ENCODE measurements around the gene SPDYE3. TPM values are rescaled to one million over a fixed set of nuclear protein-coding genes. Genes with fewer than 3 reads are reported as not detected.
"Not testable (repeated sequence)": the region's sequence is repeated elsewhere in the genome, so short reads cannot be mapped to it uniquely, and the experiment has no call there.

Gene SPDYE3
- total and polyA plus RNA-seq, 2 of the 4 experiments (the other 2 are of a cell fraction), result not detected

DNA sequence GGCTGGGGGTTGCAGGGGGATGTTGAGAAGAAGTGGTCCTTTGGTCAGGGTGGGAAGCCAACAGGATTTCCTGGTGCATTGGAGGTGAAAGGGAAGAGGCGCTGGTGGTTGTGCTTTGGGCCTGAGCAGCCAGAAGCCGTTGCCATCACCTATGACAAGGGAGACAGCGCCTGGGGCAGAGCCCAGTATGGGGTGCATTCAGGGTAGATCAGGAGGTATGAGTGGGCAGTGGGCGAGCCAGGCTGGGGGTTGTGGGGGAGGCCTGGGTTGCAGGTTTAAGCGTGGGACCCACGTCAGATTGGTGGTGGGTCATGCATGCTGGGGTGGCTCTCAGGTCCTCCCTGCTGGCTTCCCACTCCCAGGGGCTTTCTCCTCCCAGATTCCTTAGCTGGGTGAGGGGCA, 44.2 kb downstream of the SPDYE3 start:
- Histone ChIP-seq H4K8ac (ENCODE audit: low read depth in 2 of 2, low read length in 2 of 2) (no peak overlapping the region), H3K14ac (replicated peaks; ENCODE audit: low read depth, low read length) (no peak overlapping the region), H2AK5ac (ENCODE audit: low read depth, low read length) (no peak overlapping the region), H3K23ac (ENCODE audit: low read depth, low read length) (no peak overlapping the region), H3K27ac (ENCODE audit: insufficient read depth, low read length) (no peak overlapping the region), H3K9me1 (ENCODE audit: insufficient read depth, low read length) (no peaks in the 10 kb centered on the region), H3K79me1 (ENCODE audit: low read depth in 1 of 2, low read length in 2 of 2) (peaks cover 12 to 23% of the 10 kb centered on the region in 2 experiments; a peak in 3 of 4 replicates), H2AFZ (replicated peaks; ENCODE audit: low read length, poor library complexity) (no peak overlapping the region), H2BK20ac (ENCODE audit: low read depth, low read length) (no peak overlapping the region), H3K9me3 (ENCODE audit: control insufficient read depth, insufficient read depth, low read length) (no peaks in the 10 kb centered on the region), H3K4ac (ENCODE audit: low read depth, low read length) (no peak overlapping the region), H4K5ac (ENCODE audit: low read depth, low read length) (no peak overlapping the region), H3K18ac (ENCODE audit: low read depth, low read length) (no peak overlapping the region), H3K36me3 (ENCODE audit: control insufficient read depth, insufficient read depth, low read length) (peaks cover 74% of the 10 kb centered on the region), H3K4me1 (ENCODE audit: control insufficient read depth, insufficient read depth, low read length) (no peaks in the 10 kb centered on the region), H4K91ac (ENCODE audit: insufficient read depth, low read depth, low read length) (no peak overlapping the region), H3K27me3 (ENCODE audit: control insufficient read depth, insufficient read depth, low read length) (no peaks in the 10 kb centered on the region), H2AK9ac (replicated peaks; ENCODE audit: low read depth, low read length, poor library complexity) (no peak overlapping the region), H3K9ac (ENCODE audit: low read depth, low read length) (no peak overlapping the region), H2BK120ac (ENCODE audit: low read depth, low read length) (no peak overlapping the region), H3K4me2 (ENCODE audit: low read depth, low read length) (no peak overlapping the region), H2BK15ac (ENCODE audit: low read depth, low read length) (no peak overlapping the region), H3K56ac (ENCODE audit: extremely low read depth, insufficient read depth, low read length) (no peak overlapping the region), H3K4me3 (ENCODE audit: insufficient read depth, low read depth, low read length) (no peak overlapping the region), H4K20me1 (ENCODE audit: insufficient read depth, low read length) (no peaks in the 10 kb centered on the region; the same call in 1 of the 2 replicates), H2BK5ac (ENCODE audit: low read depth, low read length, poor library complexity, severe bottlenecking) (no peak overlapping the region)
- POLR2A ChIA-PET (ENCODE audit: unreplicated experiment), result no interaction called here
- TF ChIP-seq, protein P1, sequence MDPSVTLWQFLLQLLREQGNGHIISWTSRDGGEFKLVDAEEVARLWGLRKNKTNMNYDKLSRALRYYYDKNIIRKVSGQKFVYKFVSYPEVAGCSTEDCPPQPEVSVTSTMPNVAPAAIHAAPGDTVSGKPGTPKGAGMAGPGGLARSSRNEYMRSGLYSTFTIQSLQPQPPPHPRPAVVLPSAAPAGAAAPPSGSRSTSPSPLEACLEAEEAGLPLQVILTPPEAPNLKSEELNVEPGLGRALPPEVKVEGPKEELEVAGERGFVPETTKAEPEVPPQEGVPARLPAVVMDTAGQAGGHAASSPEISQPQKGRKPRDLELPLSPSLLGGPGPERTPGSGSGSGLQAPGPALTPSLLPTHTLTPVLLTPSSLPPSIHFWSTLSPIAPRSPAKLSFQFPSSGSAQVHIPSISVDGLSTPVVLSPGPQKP (IDR thresholded peaks at IDR 0.05; ENCODE audit: borderline replicate concordance, low read depth, low read length), result no peak
- TF ChIP-seq RAD21 (IDR thresholded peaks at IDR 0.05; ENCODE audit: low read length) (no peak), CHD1 (IDR thresholded peaks at IDR 0.05; ENCODE audit: low read depth, low read length) (no peak), MAFK (IDR thresholded peaks at IDR 0.05; ENCODE audit: low read depth, low read length) (no peak), BHLHE40 (IDR thresholded peaks at IDR 0.05; ENCODE audit: low read depth, low read length) (no peak), FOS (IDR thresholded peaks at IDR 0.05; ENCODE audit: low read depth, low read length) (no peak), RFX5 (IDR thresholded peaks at IDR 0.05; ENCODE audit: low read depth, low read length) (no peak), MAZ (IDR thresholded peaks at IDR 0.05; ENCODE audit: borderline replicate concordance, low read depth, low read length) (no peak)
- CTCF ChIA-PET, result no interaction called here
- dilution Hi-C loops (cut with HindIII; ENCODE audit: low sequenced_read_pairs, unreplicated experiment) (no loop called here), in situ Hi-C loops (cut with MboI; ENCODE audit: low sequenced_read_pairs) (no loop called here), intact Hi-C loops (cut with micrococcal nuclease) (no loop called here)
- no TSS peak for BruUV-seq (replicated peaks)
- no peak for DNase-seq
- 100% methylated on average over 1 of the region's 6 CpGs; no CpG with 5 or more reads in 1 of the 2 experiments for WGBS, 2 experiments (ENCODE audit: extremely low coverage in 2 of 2, insufficient read length in 1 of 2)
- ATAC-seq (ENCODE audit: low read depth), result no peak

DNA sequence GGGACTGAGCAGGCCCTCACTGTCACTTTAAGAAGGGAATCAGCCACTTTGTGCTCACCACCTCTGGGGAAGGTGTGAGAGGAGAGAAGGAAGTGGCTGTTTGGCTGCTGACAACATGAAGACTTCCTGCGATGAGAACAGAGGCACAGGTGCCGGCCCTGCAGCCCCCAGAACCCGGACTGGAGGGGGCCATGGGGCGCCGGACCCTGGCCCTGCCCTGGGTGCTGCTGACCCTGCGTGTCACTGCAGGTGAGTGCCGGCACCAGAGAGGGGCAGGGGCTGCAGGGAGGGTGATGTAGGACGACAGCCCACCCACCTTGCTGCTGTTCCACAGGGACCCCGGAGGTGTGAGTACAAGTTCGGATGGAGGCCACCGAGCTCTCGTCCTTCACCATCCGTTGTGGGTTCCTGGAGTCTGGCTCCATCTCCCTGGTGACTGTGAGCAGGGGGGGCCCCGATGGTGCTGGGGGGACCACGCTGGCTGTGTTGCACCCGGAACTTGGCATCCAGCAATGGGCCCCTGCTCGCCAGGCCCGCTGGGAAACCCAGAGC, 44.8 kb downstream of the SPDYE3 start:
- H3K27me3 ChIP-seq (ENCODE audit: control insufficient read depth, insufficient read depth, low read length); H3K4me3 ChIP-seq (ENCODE audit: insufficient read depth, low read depth, low read length); H3K9me3 ChIP-seq (ENCODE audit: control insufficient read depth, insufficient read depth, low read length); in situ Hi-C loops (cut with MboI; ENCODE audit: low sequenced_read_pairs); CTCF ChIA-PET; H3K4me2 ChIP-seq (ENCODE audit: low read depth, low read length); H3K23ac ChIP-seq (ENCODE audit: low read depth, low read length); ATAC-seq (ENCODE audit: low read depth); H4K91ac ChIP-seq (ENCODE audit: insufficient read depth, low read depth, low read length); H3K14ac ChIP-seq (replicated peaks; ENCODE audit: low read depth, low read length); intact Hi-C loops (cut with micrococcal nuclease); H4K5ac ChIP-seq (ENCODE audit: low read depth, low read length); H2BK20ac ChIP-seq (ENCODE audit: low read depth, low read length); H3K9ac ChIP-seq (ENCODE audit: low read depth, low read length); BruUV-seq (replicated peaks); H4K8ac ChIP-seq (ENCODE audit: low read depth in 2 of 2, low read length in 2 of 2); DNase-seq; H3K4me1 ChIP-seq (ENCODE audit: control insufficient read depth, insufficient read depth, low read length); H2BK5ac ChIP-seq (ENCODE audit: low read depth, low read length, poor library complexity, severe bottlenecking); H2AFZ ChIP-seq (replicated peaks; ENCODE audit: low read length, poor library complexity); H3K18ac ChIP-seq (ENCODE audit: low read depth, low read length); H4K20me1 ChIP-seq (ENCODE audit: insufficient read depth, low read length); H3K27ac ChIP-seq (ENCODE audit: insufficient read depth, low read length); H3K9me1 ChIP-seq (ENCODE audit: insufficient read depth, low read length); POLR2A ChIA-PET (ENCODE audit: unreplicated experiment); H3K4ac ChIP-seq (ENCODE audit: low read depth, low read length); H2BK120ac ChIP-seq (ENCODE audit: low read depth, low read length); H2BK15ac ChIP-seq (ENCODE audit: low read depth, low read length); H2AK9ac ChIP-seq (replicated peaks; ENCODE audit: low read depth, low read length, poor library complexity); H3K56ac ChIP-seq (ENCODE audit: extremely low read depth, insufficient read depth, low read length); dilution Hi-C loops (cut with HindIII; ENCODE audit: low sequenced_read_pairs, unreplicated experiment); H2AK5ac ChIP-seq (ENCODE audit: low read depth, low read length): not testable (repeated sequence)
- 91% methylated on average over 5 of the region's 18 CpGs; no CpG with 5 or more reads in 1 of the 2 experiments for WGBS, 2 experiments (ENCODE audit: extremely low coverage in 2 of 2, insufficient read length in 1 of 2)
- Histone ChIP-seq H3K36me3 (ENCODE audit: control insufficient read depth, insufficient read depth, low read length) (peaks cover 73% of the 10 kb centered on the region), H3K79me1 (ENCODE audit: low read depth in 1 of 2, low read length in 2 of 2) (peaks cover 9 to 20% of the 10 kb centered on the region in 2 experiments; a peak in 2 of 4 replicates)
